ENCODE results near the gene KCNK15. TPM values are rescaled to one million over a fixed set of nuclear protein-coding genes. Genes with fewer than 3 reads are reported as not detected.

KCNK15 gene
- total and polyA plus RNA-seq, 10 donors = 0.06 to 0.92 (median 0.26) TPM; not detected in 3

GRCh38 chr20:44723391-44723790 is 22.3 kb upstream of the KCNK15 start:
- Histone ChIP-seq H3K36me3 (no peaks in the 10 kb centered on the region), H3K4me3 (no peak overlapping the region), H3K9me3 (no peaks in the 10 kb centered on the region), H3K4me1 (no peaks in the 10 kb centered on the region), H3K27me3 (replicated peaks in 1 of 7) (peaks cover 0 to 9% (median 0%) of the 10 kb centered on the region in 7 donors), H3K27ac (no peak overlapping the region)
- intact Hi-C loops (cut with DNase I; ENCODE audit: low total_unique reads) = no loop called here
- no peak for DNase-seq
- WGBS, 5 donors = 29 to 46% (median 39%) methylated on average over 7 of the region's 7 CpGs
- TF ChIP-seq CTCF (IDR thresholded peaks at IDR 0.05 in 8 of 11, conservative IDR thresholded peaks at IDR 0.05 in 3 of 11) (no peak), POLR2AphosphoS5 (IDR thresholded peaks at IDR 0.05) (no peak), POLR2A (IDR thresholded peaks at IDR 0.05) (no peak)

GRCh38 chr20:44723798-44724362 is 21.8 kb upstream of the KCNK15 start:
- intact Hi-C loops (cut with DNase I; ENCODE audit: low total_unique reads) = no loop called here
- no peak for DNase-seq
- no peak overlapping the region for H3K27ac ChIP-seq

GRCh38 chr20:44724423-44725091 is 21.1 kb upstream of the KCNK15 start:
- no peaks in the 10 kb centered on the region for H3K4me1 ChIP-seq
- no peak overlapping the region for H3K27ac ChIP-seq
- no peaks in the 10 kb centered on the region for H3K36me3 ChIP-seq
- H3K27me3 ChIP-seq (replicated peaks in 1 of 7) = peaks cover 0 to 9% (median 0%) of the 10 kb centered on the region in 7 donors
- WGBS, 5 donors = 70 to 82% (median 73%) methylated on average over 12 to 26 of the region's 26 CpGs
- no peaks in the 10 kb centered on the region for H3K9me3 ChIP-seq
- intact Hi-C loops (cut with DNase I; ENCODE audit: low total_unique reads) = no loop called here
- no peak overlapping the region for H3K4me3 ChIP-seq
- no peak for TF ChIP-seq POLR2AphosphoS5 (IDR thresholded peaks at IDR 0.05)
- no peak for TF ChIP-seq CTCF (IDR thresholded peaks at IDR 0.05 in 8 of 11, conservative IDR thresholded peaks at IDR 0.05 in 3 of 11)
- no peak for TF ChIP-seq POLR2A (IDR thresholded peaks at IDR 0.05)
- DNase-seq = no peak

More at GRCh38 chr20:44723798-44724362, 21.8 kb upstream of the KCNK15 start:
- no peaks in the 10 kb centered on the region for H3K9me3 ChIP-seq
- no peak overlapping the region for H3K4me3 ChIP-seq
- TF ChIP-seq POLR2AphosphoS5 (IDR thresholded peaks at IDR 0.05) = no peak
- no peak for TF ChIP-seq CTCF (IDR thresholded peaks at IDR 0.05 in 8 of 11, conservative IDR thresholded peaks at IDR 0.05 in 3 of 11)
- H3K27me3 ChIP-seq (replicated peaks in 1 of 7) = peaks cover 0 to 9% (median 0%) of the 10 kb centered on the region in 7 donors
- WGBS, 5 donors = 82 to 94% (median 90%) methylated on average over 9 of the region's 9 CpGs
- no peaks in the 10 kb centered on the region for H3K4me1 ChIP-seq
- H3K36me3 ChIP-seq = no peaks in the 10 kb centered on the region

- no peaks in the 10 kb centered on the region for H3K4me1 ChIP-seq
- intact Hi-C loops (cut with DNase I; ENCODE audit: low total_unique reads) = no loop called here
- WGBS, 5 donors = 68 to 83% (median 69%) methylated on average over 5 of the region's 5 CpGs
Observed at GRCh38 chr20:44725837-44726236, 19.8 kb upstream of the KCNK15 start.

More at GRCh38 chr20:44725837-44726236, 19.8 kb upstream of the KCNK15 start:
- Histone ChIP-seq H3K27ac (no peak overlapping the region), H3K4me3 (no peak overlapping the region), H3K27me3 (replicated peaks in 1 of 7) (peaks cover 0 to 9% (median 0%) of the 10 kb centered on the region in 7 donors), H3K36me3 (no peaks in the 10 kb centered on the region), H3K9me3 (no peaks in the 10 kb centered on the region)
- TF ChIP-seq POLR2AphosphoS5 (IDR thresholded peaks at IDR 0.05) = no peak
- no peak for TF ChIP-seq CTCF (IDR thresholded peaks at IDR 0.05 in 8 of 11, conservative IDR thresholded peaks at IDR 0.05 in 3 of 11)
- no peak for TF ChIP-seq POLR2A (IDR thresholded peaks at IDR 0.05)
- DNase-seq = no peak
